HL-60/S4 treated with phorbol 12-myristate 13-acetate at 8.2 ng/mL for 4 days and 3 days (cell line): ENCODE results near the gene ENGASE.

ENCODE experiments used
- in situ Hi-C: fragments of 300-500 bp; cut with MboI; formaldehyde crosslinking; loops from 2 replicates; pipeline ENCODE4 v1.15.0; 2022; ENCODE audit warnings: low sequenced_read_pairs

The ENGASE gene

GRCh38 chr17:79132271-79133064 lies 57.8 kb downstream of the ENGASE start:
- in situ Hi-C loops, result no loop called here

DNA sequence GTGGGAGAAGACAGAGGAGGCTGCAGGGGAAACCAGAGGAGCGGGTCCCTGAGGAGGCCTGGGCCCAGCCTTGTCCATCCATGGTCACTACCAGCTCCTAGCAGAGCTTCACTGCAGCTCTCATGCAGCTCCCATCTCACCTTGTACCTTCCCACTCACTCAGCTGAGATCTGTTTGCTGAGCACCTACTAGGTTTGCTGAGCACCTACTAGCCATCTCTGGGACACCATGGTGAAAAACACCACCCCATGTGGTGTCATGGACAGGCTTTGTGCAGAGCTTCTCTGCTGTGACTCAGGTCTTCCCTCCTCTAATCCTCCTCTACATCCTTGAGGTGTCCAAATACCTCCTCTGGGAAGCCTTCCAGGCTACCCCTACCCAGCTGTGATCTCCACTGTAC lies 58.6 kb downstream of the ENGASE start:
- in situ Hi-C loops, result no loop called here

GRCh38 chr17:79133985-79134384 lies 59.4 kb downstream of the ENGASE start:
- in situ Hi-C loops, result no loop called here

DNA sequence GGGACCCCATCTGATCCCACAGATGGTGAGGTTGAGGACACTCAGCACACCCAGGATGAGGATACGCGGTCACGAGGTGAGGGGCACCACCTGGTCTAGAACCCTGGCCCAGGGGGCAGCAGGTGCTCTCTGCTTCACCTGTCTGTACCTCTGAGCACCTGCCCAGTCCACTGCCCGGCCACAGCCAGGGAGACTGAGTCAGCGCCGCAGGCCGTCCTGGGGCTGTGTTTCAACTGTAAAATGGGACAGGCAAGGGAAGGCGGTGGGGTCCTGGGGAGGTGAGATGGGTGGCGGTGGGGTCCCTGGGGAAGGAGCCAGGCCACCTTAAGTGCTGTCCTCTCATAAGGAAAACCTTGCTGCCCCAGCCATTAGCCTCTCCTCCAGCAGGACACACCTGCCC lies 60.4 kb downstream of the ENGASE start:
- in situ Hi-C loops, result no loop called here

DNA sequence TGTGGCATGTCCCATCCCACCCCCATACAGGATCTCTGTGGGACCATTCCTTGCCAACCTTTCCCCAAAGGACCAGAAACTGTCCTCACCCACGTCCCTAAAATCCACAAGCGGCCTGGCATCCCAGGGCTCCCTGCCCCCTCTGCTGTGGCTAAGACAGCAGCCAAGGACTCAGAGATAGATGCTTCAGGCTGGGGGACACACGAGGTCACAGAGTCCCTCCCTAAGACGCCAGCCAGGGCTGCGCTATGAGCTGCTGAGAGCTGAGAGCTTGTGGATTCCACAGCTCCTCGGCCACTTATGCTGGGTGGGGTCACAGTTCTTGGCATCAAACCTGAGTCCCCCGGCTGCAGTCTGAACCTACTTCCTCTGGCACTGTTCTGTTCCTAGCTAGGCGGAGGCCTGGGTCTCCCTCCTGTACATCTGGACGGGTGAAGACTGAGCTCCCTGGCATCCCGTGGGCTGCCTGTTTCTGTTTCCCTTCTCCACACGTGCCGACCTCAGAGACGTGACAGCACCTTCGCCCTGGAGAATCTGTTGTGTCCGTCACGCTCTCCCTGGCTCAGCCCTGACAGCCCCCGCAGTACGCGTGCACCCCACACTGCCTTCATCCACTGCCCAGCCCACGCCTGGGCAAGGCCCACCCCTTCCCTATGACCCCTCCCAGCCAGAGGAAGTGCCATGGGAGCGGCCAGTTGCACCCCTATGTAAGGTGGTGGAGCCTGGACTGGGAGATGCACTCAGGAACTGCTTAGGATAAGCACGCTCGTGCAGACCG lies 61.2 kb downstream of the ENGASE start:
- in situ Hi-C loops, result no loop called here
